HUES64 (cell line): ENCODE results near the gene TNS3.

Experiments
- H3K27ac ChIP-seq: 2 replicates; pipeline ENCODE4 v1.7.0; 2013; ENCODE audit warnings: low read depth, low read length, inconsistent platforms
- H3K27me3 ChIP-seq: 2 replicates; pipeline ENCODE4 v1.6.1; 2013; ENCODE audit warnings: mild to moderate bottlenecking, low read length; ENCODE audit not compliant: insufficient read depth
- H3K36me3 ChIP-seq: 2 replicates; pipeline ENCODE4 v1.6.1; 2013; ENCODE audit warnings: mild to moderate bottlenecking, low read length; ENCODE audit not compliant: insufficient read depth
- H3K4me1 ChIP-seq: 2 replicates; pipeline ENCODE4 v1.6.1; 2013; ENCODE audit warnings: mild to moderate bottlenecking, low read length, moderate library complexity; ENCODE audit not compliant: insufficient read depth
- H3K4me3 ChIP-seq: 2 replicates; pipeline ENCODE4 v1.5.1; 2013; ENCODE audit warnings: mild to moderate bottlenecking, low read length, moderate library complexity
- H3K9ac ChIP-seq: 2 replicates; pipeline ENCODE4 v1.6.1; 2013; ENCODE audit warnings: mild to moderate bottlenecking, low read depth, low read length
- H3K9me3 ChIP-seq: 2 replicates; pipeline ENCODE4 v1.6.1; 2013; ENCODE audit warnings: low read depth, low read length; ENCODE audit not compliant: insufficient read depth
- WGBS: fragments of 150-250, 120-280 bp; methylation state at CpG from one replicate; pipeline ENCODE4 v1.1.7; 2013; ENCODE audit warnings: missing lambda C conversion rate; 5-methylcytosine and 5-hydroxymethylcytosine counted together

The TNS3 gene

GRCh38 chr7:47355684-47356083, 226.2 kb downstream of the TNS3 start:
- H3K9me3 ChIP-seq: no peaks in the 10 kb centered on the region
- H3K36me3 ChIP-seq: no peaks in the 10 kb centered on the region
- H3K27me3 ChIP-seq: no peaks in the 10 kb centered on the region
- 93% methylated on average over 5 of the region's 5 CpGs for WGBS
- no peak overlapping the region for H3K4me3 ChIP-seq
- H3K27ac ChIP-seq: no peak overlapping the region
- H3K9ac ChIP-seq: no peak overlapping the region
- 0 out of 2 replicates have a peak, but pooled peaks cover 3% of the 10 kb centered on the region for H3K4me1 ChIP-seq

- 93% methylated on average over 22 of the region's 22 CpGs for WGBS
- no peaks in the 10 kb centered on the region for H3K9me3 ChIP-seq
- H3K4me1 ChIP-seq: 0 out of 2 replicates have a peak, but pooled peaks cover 3% of the 10 kb centered on the region
- H3K27me3 ChIP-seq: no peaks in the 10 kb centered on the region
- no peak overlapping the region for H3K27ac ChIP-seq
- no peaks in the 10 kb centered on the region for H3K36me3 ChIP-seq
- H3K4me3 ChIP-seq: no peak overlapping the region
- no peak overlapping the region for H3K9ac ChIP-seq
Measured at GRCh38 chr7:47354831-47355541, 226.9 kb downstream of the TNS3 start.

- no peaks in the 10 kb centered on the region for H3K9me3 ChIP-seq
- H3K9ac ChIP-seq: no peak overlapping the region
- WGBS: 81% methylated on average over 4 of the region's 4 CpGs
- no peaks in the 10 kb centered on the region for H3K36me3 ChIP-seq
- H3K27ac ChIP-seq: no peak overlapping the region
- H3K4me3 ChIP-seq: no peak overlapping the region
- no peaks in the 10 kb centered on the region for H3K27me3 ChIP-seq
- H3K4me1 ChIP-seq: 0 out of 2 replicates have a peak, but pooled peaks cover 3% of the 10 kb centered on the region
Measured at GRCh38 chr7:47354071-47354470, 227.8 kb downstream of the TNS3 start.

GRCh38 chr7:47352394-47352968, 229.4 kb downstream of the TNS3 start:
- no peaks in the 10 kb centered on the region for H3K36me3 ChIP-seq
- H3K27me3 ChIP-seq: no peaks in the 10 kb centered on the region
- 0 out of 2 replicates have a peak, but pooled peaks cover 3% of the 10 kb centered on the region for H3K4me1 ChIP-seq
- H3K9me3 ChIP-seq: no peaks in the 10 kb centered on the region
- WGBS: 93% methylated on average over 8 of the region's 8 CpGs
- no peak overlapping the region for H3K27ac ChIP-seq
- H3K4me3 ChIP-seq: no peak overlapping the region
- H3K9ac ChIP-seq: no peak overlapping the region

- Histone ChIP-seq H3K36me3 (no peaks in the 10 kb centered on the region), H3K27me3 (no peaks in the 10 kb centered on the region), H3K9ac (no peak overlapping the region), H3K9me3 (no peaks in the 10 kb centered on the region), H3K4me3 (no peak overlapping the region), H3K4me1 (0 out of 2 replicates have a peak, but pooled peaks cover 3% of the 10 kb centered on the region), H3K27ac (no peak overlapping the region)
- 90% methylated on average over 20 of the region's 20 CpGs for WGBS
Measured at GRCh38 chr7:47351233-47352154, 230.4 kb downstream of the TNS3 start.

- WGBS: 95% methylated on average over 5 of the region's 5 CpGs
- Histone ChIP-seq H3K36me3 (no peaks in the 10 kb centered on the region), H3K27me3 (no peaks in the 10 kb centered on the region), H3K9me3 (no peaks in the 10 kb centered on the region), H3K4me1 (no peaks in the 10 kb centered on the region), H3K4me3 (no peak overlapping the region), H3K9ac (no peak overlapping the region), H3K27ac (no peak overlapping the region)
Measured at GRCh38 chr7:47350425-47350824, 231.5 kb downstream of the TNS3 start.

- Histone ChIP-seq H3K9me3 (no peaks in the 10 kb centered on the region), H3K27me3 (no peaks in the 10 kb centered on the region), H3K4me1 (no peaks in the 10 kb centered on the region), H3K27ac (no peak overlapping the region), H3K36me3 (peaks cover under 1% of the 10 kb centered on the region; the same call in 1 of the 2 replicates), H3K9ac (no peak overlapping the region), H3K4me3 (no peak overlapping the region)
- WGBS: 91% methylated on average over 7 of the region's 7 CpGs
Measured at GRCh38 chr7:47349401-47349800, 232.5 kb downstream of the TNS3 start.

GRCh38 chr7:47347816-47348385, 234.0 kb downstream of the TNS3 start:
- 98% methylated on average over 6 of the region's 6 CpGs for WGBS
- no peaks in the 10 kb centered on the region for H3K9me3 ChIP-seq
- no peak overlapping the region for H3K9ac ChIP-seq
- no peaks in the 10 kb centered on the region for H3K4me1 ChIP-seq
- no peak overlapping the region for H3K4me3 ChIP-seq
- no peaks in the 10 kb centered on the region for H3K27me3 ChIP-seq
- H3K36me3 ChIP-seq: peaks cover 8% of the 10 kb centered on the region
- H3K27ac ChIP-seq: no peak overlapping the region

- no peaks in the 10 kb centered on the region for H3K27me3 ChIP-seq
- no peak overlapping the region for H3K4me3 ChIP-seq
- no peaks in the 10 kb centered on the region for H3K4me1 ChIP-seq
- H3K9me3 ChIP-seq: no peaks in the 10 kb centered on the region
- H3K9ac ChIP-seq: no peak overlapping the region
- WGBS: 89% methylated on average over 6 of the region's 6 CpGs
- H3K36me3 ChIP-seq: peaks cover 8% of the 10 kb centered on the region
- H3K27ac ChIP-seq: no peak overlapping the region
Measured at GRCh38 chr7:47347346-47347745, 234.6 kb downstream of the TNS3 start.

GRCh38 chr7:47346377-47346914, 235.5 kb downstream of the TNS3 start:
- WGBS: 93% methylated on average over 7 of the region's 7 CpGs
- H3K36me3 ChIP-seq: peaks cover 8% of the 10 kb centered on the region
- no peaks in the 10 kb centered on the region for H3K9me3 ChIP-seq
- H3K27ac ChIP-seq: no peak overlapping the region
- no peaks in the 10 kb centered on the region for H3K4me1 ChIP-seq
- H3K9ac ChIP-seq: no peak overlapping the region
- H3K27me3 ChIP-seq: no peaks in the 10 kb centered on the region
- no peak overlapping the region for H3K4me3 ChIP-seq
